ENCODE data around the gene MRRF. TPM values are rescaled to one million over a fixed set of nuclear protein-coding genes. Genes with fewer than 3 reads are reported as not detected.

Gene MRRF
- total RNA-seq, 1 experiment from 2014 or later = 42.3 TPM

- TF ChIP-seq ZSCAN18 (CRISPR knock-in tag; IDR thresholded peaks at IDR 0.05) = no peak
- TF ChIP-seq JUN (CRISPR knock-in tag; IDR thresholded peaks at IDR 0.05) = no peak
- TF ChIP-seq FOXP4 (CRISPR knock-in tag; IDR thresholded peaks at IDR 0.05) = no peak
- no peak for TF ChIP-seq MLX (CRISPR knock-in tag; IDR thresholded peaks at IDR 0.05)
- no peak for TF ChIP-seq E2F4 (CRISPR knock-in tag; IDR thresholded peaks at IDR 0.05; ENCODE audit: borderline replicate concordance, low read depth)
- TF ChIP-seq AFF4 (CRISPR knock-in tag; IDR thresholded peaks at IDR 0.05; ENCODE audit: borderline replicate concordance) = no peak
These were observed 112.8 kb downstream of the MRRF start (continued) for GRCh38 chr9:122377241-122378164.

- POLR2A ChIA-PET = interaction anchor here (1.0 kb wide), 1 partner anchor 17 kb away, joined by 3 read pairs; no protein-coding TSS in a partner anchor
- Mint-ChIP-seq H3K36me3 (0 out of 2 replicates have a peak, but pooled peaks cover 3% of the 10 kb centered on the region), H3K9me3 (peaks cover 11% of the 10 kb centered on the region), H3K4me3 (no peak overlapping the region), H3K27ac (no peak overlapping the region), H3K4me1 (peaks cover 22% of the 10 kb centered on the region), H3K27me3 (ENCODE audit: low read depth) (peaks cover 25% of the 10 kb centered on the region)
- CTCF ChIA-PET = interaction anchor here (0.6 to 1.2 kb wide), 3 partner anchors 21 to 76 kb away, joined by 3 to 4 read pairs (median 3); no protein-coding TSS in a partner anchor
- no peak for TF ChIP-seq ERG (CRISPR knock-in tag; IDR thresholded peaks at IDR 0.05)
- TF ChIP-seq AR (CRISPR knock-in tag; IDR thresholded peaks at IDR 0.05) = no peak
- TF ChIP-seq FOXK1 (CRISPR knock-in tag; IDR thresholded peaks at IDR 0.05) = no peak
- TF ChIP-seq PREB (CRISPR knock-in tag; IDR thresholded peaks at IDR 0.05; ENCODE audit: borderline replicate concordance) = no peak
- no peak for TF ChIP-seq ZNF219 (CRISPR knock-in tag; IDR thresholded peaks at IDR 0.05; ENCODE audit: borderline replicate concordance)
- DNase-seq (ENCODE audit: low spot score) (no peak), ATAC-seq (no peak)
These were observed 113.6 kb downstream of the MRRF start for GRCh38 chr9:122378236-122378635.
